Thyroid gland (tissue), 4 donors: ENCODE data around the gene CPA5.

ENCODE experiments used
- POLR2A ChIP-seq, 2 donors: fragments of 450-650 bp; IDR thresholded peaks; one replicate each; pipeline ENCODE4 v1.6.1; 2017; ENCODE audit warnings: antibody characterized with exemption in 2 of 2, mild to moderate bottlenecking in 2 of 2, moderate library complexity in 1 of 2
- TF ChIP-seq, protein P1 (sequence below), 6 experiments: fragments of 200-600 bp in 3 of 6; fragments of 450-650 bp in 3 of 6; sonication (generic) in 3 of 6; IDR thresholded peaks; one replicate each; pipeline ENCODE4 v1.5.1; 2016 to 2019; ENCODE audit warnings: antibody characterized with exemption in 6 of 6, mild to moderate bottlenecking in 2 of 6, inconsistent platforms in 1 of 6, moderate library complexity in 1 of 6

DNA sequence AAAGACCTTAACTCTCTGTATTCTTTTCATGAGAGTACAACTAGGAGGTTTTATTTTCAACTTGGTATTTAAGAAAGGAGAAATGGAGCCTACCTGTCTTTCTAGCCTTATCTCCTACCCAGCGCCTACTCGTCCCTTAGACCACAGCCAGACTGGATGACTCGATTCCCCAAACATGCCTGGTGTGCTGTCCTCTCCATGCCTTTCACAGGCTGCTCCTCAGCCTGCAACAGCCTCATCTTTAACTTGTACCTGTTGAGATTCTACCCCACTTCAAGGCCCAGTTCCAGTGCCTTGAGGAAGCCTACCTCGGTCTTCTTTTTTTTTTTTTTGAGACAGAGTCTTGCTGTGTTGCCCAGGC is 65.1 kb downstream of the CPA5 start:
- TF ChIP-seq, protein P1, sequence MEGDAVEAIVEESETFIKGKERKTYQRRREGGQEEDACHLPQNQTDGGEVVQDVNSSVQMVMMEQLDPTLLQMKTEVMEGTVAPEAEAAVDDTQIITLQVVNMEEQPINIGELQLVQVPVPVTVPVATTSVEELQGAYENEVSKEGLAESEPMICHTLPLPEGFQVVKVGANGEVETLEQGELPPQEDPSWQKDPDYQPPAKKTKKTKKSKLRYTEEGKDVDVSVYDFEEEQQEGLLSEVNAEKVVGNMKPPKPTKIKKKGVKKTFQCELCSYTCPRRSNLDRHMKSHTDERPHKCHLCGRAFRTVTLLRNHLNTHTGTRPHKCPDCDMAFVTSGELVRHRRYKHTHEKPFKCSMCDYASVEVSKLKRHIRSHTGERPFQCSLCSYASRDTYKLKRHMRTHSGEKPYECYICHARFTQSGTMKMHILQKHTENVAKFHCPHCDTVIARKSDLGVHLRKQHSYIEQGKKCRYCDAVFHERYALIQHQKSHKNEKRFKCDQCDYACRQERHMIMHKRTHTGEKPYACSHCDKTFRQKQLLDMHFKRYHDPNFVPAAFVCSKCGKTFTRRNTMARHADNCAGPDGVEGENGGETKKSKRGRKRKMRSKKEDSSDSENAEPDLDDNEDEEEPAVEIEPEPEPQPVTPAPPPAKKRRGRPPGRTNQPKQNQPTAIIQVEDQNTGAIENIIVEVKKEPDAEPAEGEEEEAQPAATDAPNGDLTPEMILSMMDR (IDR thresholded peaks at IDR 0.05), result no peak
- no peak for TF ChIP-seq POLR2A (IDR thresholded peaks at IDR 0.05)
